HG02623 (cell line): Measurements from ENCODE around the gene HS3ST3B1.

Experiments used
- ATAC-seq: cut with Tn5 transposase; IDR thresholded peaks from one replicate; pipeline ENCODE4 v1.9.1; 2021; ENCODE audit warnings: moderate library complexity; ENCODE audit not compliant: unreplicated experiment

The HS3ST3B1 gene

GRCh38 chr17:14320098-14320497 lies 19.2 kb downstream of the HS3ST3B1 start:
- ATAC-seq, result no peak

GRCh38 chr17:14320734-14321475 lies 20.0 kb downstream of the HS3ST3B1 start:
- no peak for ATAC-seq

GRCh38 chr17:14321476-14321949 lies 20.6 kb downstream of the HS3ST3B1 start:
- ATAC-seq, result no peak

DNA sequence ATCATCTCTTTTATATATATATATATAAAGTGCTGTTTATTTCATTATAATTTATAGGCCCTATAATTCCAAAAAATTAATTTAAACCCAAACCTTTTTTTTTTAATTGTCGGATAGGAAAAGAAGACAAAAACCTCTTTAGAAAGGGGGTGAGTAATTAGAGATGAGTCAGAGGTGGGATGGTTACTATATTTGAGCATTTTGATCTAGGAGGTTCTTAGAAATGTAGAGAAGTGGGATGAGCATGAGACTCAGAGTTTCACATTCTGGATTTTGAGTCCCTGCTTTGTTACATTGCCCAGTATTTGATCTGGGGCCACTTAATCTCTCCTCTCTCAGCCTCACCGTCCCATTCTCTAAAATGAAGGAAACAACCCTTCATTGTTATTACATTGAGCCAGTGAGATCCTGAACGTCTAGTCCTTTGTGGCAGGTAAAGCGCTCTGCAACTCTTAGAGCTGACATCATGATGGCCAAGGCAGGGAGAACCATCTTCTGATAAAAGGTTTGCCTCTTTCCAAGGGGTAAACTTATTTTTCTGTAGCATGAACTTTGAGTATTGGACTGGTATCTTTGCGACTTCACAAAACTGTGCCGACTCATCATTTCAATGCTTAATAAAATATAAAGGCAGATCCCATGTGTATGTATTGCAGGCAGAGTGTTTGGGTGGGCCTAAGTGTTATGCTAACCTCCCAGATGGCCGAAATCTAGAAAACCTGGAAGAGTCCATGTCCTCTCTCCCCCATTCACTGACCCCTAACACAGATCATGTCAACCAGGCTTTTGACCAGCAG lies 21.3 kb downstream of the HS3ST3B1 start:
- ATAC-seq, result no peak

DNA sequence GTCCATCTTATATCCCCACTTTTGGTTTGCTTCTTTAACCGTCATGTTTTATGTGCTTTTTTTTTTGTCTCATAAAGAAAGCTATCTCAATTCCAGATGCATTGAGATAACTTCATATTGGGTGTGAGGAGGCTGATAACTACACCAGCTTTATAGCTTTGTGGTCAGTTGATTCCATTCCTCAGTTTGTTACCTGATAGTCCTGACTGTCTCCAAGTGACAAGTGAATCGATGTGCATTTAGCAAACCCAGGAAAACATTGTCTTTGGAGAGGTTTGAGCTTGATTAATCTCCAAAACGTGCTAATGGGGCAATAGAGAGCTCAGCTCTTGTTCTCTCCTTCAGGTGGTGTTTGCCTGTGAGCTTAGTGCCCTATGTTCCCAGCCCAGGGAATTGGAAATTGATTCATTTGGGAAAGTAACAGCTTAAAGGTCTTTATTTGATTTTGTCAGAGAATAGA lies 22.7 kb downstream of the HS3ST3B1 start:
- no peak for ATAC-seq

- no peak for ATAC-seq
Measured at GRCh38 chr17:14325618-14326167, 24.8 kb downstream of the HS3ST3B1 start.

DNA sequence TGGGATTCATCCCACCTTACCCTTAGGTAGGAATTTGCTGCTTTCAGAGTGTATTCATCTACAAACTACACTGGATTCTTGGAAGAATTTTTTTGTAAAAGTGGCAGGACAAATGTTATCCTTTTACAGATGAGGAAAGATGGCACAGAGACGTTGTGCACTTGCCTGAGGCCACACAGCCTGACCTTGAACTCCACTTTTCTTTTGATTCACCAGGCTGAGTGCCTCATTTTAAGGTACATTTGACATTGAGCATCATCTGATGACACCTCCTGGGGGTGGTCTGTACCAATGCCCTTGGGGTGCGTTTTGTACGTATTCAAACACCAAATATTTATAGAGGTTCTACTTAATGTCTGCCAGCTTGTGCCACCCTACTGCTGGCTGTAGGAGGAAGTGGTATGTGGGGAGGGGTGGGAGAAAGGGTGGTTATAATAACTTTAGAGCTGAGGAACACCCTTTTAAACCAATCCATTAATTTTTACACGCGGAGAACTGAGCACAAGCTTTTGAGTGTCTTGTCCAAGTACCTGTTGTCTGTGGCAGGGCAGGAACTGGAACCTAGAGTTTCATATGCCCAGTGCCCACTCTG lies 29.1 kb downstream of the HS3ST3B1 start:
- ATAC-seq, result no peak

DNA sequence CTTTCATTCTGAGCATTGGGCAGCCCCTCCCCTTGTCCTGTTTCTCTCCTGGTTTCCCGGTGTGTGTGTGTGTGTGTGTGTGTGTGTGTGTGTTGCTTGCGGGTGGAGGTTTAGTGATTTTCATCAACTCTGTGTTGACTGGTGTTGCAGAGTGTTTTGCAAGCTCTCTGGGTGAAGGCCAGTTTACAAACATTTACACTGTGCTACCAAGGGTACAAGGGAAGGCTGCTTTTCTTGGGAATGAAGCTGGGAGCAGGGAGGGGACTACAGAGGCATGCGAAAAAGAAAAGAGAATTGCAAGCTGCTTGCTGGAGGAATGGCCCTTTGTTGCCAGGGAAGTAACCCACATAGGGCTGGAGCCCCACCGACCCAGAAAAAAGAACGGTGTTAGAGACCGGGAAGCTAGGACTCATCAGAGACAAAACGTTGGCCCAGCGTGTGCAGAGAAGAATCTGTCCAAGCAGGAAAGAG lies 29.6 kb downstream of the HS3ST3B1 start:
- ATAC-seq, result no peak

- no peak for ATAC-seq
Measured at GRCh38 chr17:14331225-14331981, 30.5 kb downstream of the HS3ST3B1 start.

DNA sequence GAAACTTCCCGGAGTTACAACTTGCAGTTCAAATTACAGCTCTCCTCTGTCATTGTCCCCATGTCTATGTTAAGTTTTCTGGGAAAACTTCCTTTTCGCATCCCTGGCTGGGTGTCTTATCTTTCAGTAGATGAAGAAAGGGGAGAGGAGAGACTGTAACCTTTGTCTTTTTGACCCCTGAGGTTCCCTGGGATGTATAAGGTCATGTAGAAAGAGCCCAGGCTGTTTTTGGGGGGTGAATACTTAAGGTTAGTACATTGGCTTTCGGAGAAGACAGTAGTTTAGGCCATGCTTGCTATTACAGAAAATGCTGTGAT lies 31.1 kb downstream of the HS3ST3B1 start:
- no peak for ATAC-seq

DNA sequence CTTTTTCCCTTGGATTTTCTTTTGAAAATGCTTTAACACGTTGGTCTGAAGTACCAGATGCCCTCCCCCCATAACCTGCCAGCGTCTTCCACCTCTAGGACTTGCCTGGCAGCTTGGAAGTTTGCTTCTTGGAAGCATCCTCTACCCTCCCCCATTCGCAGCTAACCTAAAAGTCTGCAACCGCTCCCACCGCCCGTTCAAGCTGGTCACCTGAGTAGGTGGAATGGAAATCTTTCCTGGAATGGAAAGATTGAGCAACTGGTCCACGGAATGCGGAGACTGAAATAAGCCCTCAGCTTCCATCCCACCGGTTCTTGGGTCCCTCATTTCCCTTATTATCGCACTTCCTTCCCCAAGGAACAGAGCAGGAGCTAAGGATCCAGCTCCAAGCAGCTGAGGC lies 31.4 kb downstream of the HS3ST3B1 start:
- no peak for ATAC-seq

- ATAC-seq, result no peak
Measured at GRCh38 chr17:14333506-14333905, 32.6 kb downstream of the HS3ST3B1 start.

DNA sequence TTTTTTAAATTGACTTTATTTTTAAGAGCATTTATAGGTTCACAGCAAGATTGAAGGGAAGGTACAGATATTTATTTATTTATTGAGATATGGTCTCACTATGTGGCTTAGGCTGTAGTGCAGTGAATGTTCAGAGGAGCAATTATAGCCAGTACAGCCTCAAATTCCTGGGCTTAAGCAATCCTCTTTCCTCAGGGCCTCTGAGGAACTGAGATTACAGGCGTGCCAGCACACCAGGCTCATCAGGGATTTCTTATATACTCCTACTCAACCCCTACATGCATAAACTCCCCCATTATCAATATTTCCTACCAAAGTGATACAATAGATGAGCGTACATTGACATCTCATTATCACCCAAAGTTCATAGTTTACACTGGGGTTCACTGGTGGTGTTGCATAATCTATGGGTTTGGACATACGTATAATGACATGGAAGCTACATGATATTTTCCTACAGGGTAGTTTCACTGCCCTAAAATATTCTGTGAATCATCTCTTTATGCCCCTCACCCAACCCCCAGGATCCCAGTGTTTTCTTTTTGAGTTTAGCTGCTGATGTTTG lies 33.5 kb downstream of the HS3ST3B1 start:
- no peak for ATAC-seq

- no peak for ATAC-seq
Measured at GRCh38 chr17:14334919-14335318, 34.0 kb downstream of the HS3ST3B1 start.

GRCh38 chr17:14336418-14336817 lies 35.5 kb downstream of the HS3ST3B1 start:
- ATAC-seq, result no peak

DNA sequence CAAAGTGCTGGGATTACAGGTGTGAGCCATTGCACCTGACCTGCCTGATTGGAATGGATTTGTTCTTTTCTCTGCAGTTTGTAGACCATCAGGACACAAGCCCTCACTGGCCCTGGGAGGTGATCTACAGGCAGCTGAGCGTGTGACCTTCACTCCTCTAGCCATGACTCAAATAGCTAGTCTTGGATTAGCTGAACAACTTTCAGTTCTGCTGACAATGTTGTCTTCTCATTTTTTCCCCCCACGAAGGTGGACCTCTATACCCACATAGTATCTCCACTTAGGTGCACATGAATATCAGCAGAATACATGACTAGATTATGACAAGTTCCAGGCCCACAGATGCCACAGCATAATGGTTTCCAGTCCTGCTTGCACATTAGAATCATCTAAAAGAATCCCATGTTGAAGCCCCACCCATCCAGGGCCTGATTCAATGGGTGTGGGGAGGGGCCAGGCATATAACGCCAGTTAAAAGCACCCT lies 36.8 kb downstream of the HS3ST3B1 start:
- ATAC-seq, result peak; percentile 80

DNA sequence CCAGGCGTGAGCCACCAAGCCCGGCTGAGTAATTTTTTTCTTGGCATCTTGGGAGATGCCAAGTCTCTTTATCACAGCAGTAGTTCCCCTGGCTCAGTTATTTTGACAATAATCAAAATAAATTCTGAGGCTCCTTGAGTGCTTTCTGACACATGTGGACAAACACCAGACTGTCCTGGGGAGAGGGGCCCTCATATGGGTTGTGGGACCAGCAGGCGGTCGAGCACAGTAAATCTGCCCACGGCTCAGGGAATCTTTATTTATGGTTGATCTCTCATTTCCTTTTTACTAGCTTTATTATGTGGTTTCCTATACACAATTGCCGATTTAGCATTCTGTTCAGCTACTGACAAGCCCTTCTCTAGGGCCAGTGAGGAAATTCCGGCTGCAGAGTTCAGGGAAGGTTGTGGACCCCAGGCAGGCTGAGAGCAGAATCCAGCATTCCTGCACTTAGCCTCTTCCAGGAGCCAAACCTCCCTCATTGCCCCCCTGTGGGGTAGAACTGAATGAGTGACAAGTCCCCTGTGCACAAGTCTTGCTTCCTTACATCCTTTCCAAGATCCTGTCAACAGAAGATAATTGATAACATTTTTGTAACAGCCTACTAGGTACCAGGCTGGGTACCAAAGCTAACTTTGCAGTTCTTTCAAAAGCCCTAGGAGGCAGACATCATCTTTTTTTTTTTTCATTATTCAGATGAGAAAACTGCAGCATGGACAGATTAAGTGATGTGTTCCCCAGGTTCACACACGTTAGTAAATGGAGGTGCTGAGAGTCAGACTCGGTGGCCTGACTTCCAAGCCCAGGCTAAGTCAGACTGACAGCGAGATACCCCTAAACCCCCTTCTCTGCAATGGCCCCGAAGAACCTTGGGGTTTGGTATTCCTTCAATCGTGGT lies 40.2 kb downstream of the HS3ST3B1 start:
- ATAC-seq, result no peak

GRCh38 chr17:14341866-14342265 lies 41.0 kb downstream of the HS3ST3B1 start:
- no peak for ATAC-seq

GRCh38 chr17:14346801-14347200 lies 45.9 kb downstream of the HS3ST3B1 start:
- ATAC-seq, result no peak
